Fibroblast of mammary gland (primary cell): ENCODE data around the gene GLCCI1.

ENCODE experiments used
- DNase-seq: peaks from one replicate; pipeline ENCODE4 v3.0.0-alpha.2; 2010; ENCODE audit warnings: low read depth
- H3K4me3 ChIP-seq: 2 replicates; pipeline ENCODE4 v1.5.1; 2011; ENCODE audit warnings: low read depth, mild to moderate bottlenecking, low read length, moderate library complexity; ENCODE audit not compliant: control insufficient read depth
- TF ChIP-seq, protein P1 (sequence below): conservative IDR thresholded peaks from 2 replicates; pipeline ENCODE4 v1.5.1; 2011; ENCODE audit warnings: low read depth, low read length, inconsistent platforms; ENCODE audit not compliant: control insufficient read depth, insufficient read depth

The GLCCI1 gene

DNA sequence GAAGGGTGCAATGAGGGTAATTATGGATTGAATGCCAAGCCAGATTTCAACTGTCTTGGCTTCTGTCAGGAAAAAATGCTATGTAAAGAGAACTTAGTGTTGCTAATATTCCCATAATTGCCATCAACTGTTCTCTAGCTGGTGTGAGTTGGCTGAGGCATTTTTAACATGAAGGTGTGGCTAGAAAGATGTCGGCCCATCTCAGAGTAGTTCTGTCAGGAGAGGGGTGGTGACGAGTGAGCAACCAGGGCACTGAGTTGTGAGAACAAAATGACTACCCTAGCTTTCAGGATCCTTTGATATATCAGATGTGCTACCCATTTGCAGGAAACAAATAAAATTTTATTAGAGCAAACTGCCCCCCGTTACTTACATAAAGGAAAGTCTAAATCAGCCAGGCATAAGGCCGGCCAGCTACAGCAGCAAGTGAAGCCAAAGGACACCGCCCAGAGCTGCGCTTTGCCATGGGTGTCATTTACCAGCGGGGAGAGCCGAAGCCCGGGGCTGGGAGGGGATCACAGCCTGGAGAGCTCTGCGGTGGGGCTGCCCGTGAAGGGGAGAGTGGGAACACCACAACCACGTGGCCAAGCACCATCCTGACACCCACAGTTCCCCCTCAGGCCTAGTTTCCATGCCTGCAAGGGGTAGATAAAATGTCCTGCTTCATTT is 151.9 kb downstream of the GLCCI1 start:
- H3K4me3 ChIP-seq: no peak overlapping the region
- DNase-seq: no peak
- TF ChIP-seq, protein P1, sequence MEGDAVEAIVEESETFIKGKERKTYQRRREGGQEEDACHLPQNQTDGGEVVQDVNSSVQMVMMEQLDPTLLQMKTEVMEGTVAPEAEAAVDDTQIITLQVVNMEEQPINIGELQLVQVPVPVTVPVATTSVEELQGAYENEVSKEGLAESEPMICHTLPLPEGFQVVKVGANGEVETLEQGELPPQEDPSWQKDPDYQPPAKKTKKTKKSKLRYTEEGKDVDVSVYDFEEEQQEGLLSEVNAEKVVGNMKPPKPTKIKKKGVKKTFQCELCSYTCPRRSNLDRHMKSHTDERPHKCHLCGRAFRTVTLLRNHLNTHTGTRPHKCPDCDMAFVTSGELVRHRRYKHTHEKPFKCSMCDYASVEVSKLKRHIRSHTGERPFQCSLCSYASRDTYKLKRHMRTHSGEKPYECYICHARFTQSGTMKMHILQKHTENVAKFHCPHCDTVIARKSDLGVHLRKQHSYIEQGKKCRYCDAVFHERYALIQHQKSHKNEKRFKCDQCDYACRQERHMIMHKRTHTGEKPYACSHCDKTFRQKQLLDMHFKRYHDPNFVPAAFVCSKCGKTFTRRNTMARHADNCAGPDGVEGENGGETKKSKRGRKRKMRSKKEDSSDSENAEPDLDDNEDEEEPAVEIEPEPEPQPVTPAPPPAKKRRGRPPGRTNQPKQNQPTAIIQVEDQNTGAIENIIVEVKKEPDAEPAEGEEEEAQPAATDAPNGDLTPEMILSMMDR: no peak

DNA sequence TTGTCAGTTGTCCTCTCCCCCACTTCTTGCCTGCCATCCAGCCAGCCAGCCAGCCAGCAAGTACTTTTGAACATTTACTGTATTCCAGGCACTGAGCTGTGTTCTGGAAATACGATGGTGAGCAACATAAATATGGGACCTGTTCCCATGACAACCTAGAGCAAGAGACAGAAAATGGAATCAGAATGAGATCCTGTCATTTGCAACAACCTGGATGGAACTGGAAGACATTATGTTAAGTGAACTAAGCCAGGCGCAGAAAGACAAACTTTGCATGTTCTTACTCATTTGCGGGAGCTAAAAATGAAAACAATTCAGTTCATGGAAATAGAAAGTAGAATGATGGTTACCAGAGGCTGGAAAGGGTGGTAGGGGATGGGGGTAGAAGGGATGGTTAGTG is 152.6 kb downstream of the GLCCI1 start:
- DNase-seq: no peak
- H3K4me3 ChIP-seq: no peak overlapping the region
- TF ChIP-seq, protein P1: no peak

DNA sequence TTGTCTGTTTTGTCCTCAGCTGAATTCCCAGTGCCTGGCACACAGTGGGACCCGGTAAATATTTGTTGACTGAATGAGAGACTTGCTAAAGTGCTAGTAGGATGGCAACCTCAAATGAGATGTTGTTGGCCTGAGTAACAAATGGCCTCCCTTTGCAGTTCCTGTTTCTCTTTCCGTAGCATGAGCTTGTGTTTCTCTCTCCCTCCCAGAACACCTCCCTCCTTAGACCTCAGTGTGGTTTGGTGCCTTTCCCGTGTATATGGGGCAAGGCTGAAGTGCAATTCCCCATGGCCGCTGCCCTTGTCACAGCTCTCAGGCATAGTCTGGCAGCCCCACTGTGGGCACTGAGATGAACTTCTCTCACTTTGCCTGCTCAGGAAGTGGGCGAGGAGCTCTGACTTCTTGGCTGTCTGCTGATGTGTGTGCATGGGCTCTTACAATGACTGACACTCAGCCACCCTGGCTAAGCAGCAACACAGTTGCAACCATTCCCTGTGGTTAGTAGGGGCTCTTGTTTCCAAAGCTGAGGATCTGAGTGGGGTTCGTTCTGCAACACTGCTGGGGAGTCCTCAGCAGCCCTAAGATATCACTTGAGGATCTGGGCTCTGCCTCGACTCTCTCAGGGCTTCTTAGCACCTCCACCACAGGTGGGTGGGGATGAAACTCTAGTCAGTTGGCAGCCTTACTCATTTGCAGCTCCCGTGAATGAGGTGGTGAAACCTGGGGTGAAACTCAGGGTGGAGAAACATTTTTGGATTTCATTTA is 157.3 kb downstream of the GLCCI1 start:
- TF ChIP-seq, protein P1: no peak
- H3K4me3 ChIP-seq: no peak overlapping the region
- DNase-seq: no peak

DNA sequence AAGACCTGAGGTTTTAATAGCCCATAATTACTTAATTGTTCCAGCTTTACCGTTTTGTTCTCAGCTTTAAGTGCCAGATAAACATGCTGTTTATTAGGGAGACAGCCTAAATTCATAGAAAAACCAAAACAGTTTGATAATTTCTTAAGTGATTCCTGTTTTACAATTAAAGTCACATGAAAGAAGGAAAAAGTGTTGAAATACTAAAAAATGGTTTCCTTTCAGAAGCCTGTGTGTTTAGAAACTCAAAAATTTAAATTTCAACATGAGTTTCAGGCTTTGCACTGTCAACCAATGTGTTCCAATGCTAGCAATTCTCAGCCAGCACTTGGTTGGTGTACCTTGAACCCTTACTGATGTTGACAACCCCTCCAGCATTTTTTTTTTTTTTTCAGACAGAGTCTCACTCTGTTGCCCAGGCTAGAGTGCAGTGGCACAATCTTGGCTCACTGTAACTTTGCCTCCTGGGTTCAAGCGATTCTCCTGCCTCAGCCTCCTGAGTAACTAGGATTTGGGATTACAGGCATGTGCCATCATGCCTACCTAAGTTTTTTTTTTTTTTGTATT is 158.1 kb downstream of the GLCCI1 start:
- no peak for DNase-seq
- TF ChIP-seq, protein P1: no peak
- H3K4me3 ChIP-seq: no peak overlapping the region

DNA sequence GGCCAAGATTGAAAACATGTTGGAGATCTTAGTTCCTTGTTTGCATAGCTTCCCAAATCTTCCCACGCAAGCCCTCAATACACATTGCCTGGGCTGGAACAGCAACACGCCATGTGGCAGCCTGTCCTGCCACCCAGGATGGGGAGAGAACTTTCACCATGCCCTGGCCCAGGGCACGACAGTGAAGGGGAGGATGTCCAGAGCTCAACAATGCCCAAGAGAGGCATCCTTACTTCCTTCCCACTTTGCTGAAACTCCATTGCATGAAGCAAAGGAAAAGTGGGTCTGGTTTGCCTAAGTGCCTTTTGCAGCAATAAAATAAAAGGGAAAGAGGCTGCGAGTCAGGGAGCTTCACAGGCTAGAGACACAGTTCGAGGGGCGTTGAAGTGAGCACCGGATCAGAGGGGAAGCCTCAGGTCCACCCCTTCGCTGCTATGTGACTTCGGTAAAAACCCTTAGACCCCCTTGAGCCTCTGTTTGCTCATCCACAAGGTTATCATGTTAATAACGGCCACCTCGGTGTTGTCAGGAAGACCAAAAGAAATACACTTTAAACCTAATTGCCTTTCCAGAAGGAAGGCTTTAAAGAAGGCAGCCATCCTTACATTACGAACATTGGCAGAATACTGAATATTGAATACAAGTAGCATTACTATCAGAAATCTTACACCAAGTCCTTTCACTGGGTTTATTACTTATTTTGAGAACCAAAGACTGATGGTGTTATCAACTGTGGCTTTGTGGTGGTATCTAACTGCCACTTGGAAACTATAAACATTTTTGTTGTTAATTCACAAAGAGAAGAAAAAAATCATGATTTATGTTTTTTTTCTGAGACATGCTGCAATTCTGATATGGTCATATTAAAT is 160.1 kb downstream of the GLCCI1 start:
- H3K4me3 ChIP-seq: no peak overlapping the region
- TF ChIP-seq, protein P1: no peak
- DNase-seq: no peak

DNA sequence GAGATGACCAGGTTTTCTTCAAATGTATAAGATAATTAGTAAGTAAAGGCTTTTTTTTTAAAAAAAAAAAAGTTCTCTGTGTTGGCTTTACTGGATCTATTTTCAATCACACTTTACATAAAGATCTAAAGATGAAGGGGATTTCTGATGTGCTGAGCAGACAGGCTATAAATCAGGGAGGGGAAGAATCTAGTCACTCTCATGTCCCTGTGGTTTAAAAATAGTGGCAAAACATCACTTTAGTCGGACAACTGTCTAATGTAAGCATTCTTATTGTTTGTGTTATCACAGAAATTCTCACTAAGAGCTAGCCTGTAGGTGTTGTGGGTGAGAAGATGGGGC is 160.7 kb downstream of the GLCCI1 start:
- no peak overlapping the region for H3K4me3 ChIP-seq
- TF ChIP-seq, protein P1: no peak
- DNase-seq: no peak
